ENCODE measurements around the gene RBM5.
A peak's percentile ranks its signal among the peaks of the same experiment; 100 is the strongest.

The RBM5 gene

GRCh38 chr3:50153782-50154475, 65.2 kb downstream of the RBM5 start:
- no peaks in the 10 kb centered on the region for H3F3A ChIP-seq (ENCODE audit: insufficient read depth, low read length)
- no peaks in the 10 kb centered on the region for H3K79me2 ChIP-seq (ENCODE audit: low read length)
- H3K36me3 ChIP-seq (replicated peaks; ENCODE audit: insufficient read depth, low read length): no peaks in the 10 kb centered on the region
- peak overlapping the region; percentile 98 for H3K4me2 ChIP-seq (ENCODE audit: low read depth, low read length)
- H3K27me3 ChIP-seq (replicated peaks; ENCODE audit: insufficient read depth, low read length): peaks cover 58% of the 10 kb centered on the region
- 0 out of 2 replicates have a peak, but pooled peaks cover 4% of the 10 kb centered on the region for H3K4me1 ChIP-seq (ENCODE audit: low read length)
- no peak overlapping the region for H3K9ac ChIP-seq (ENCODE audit: low read length)
- TF ChIP-seq EZH2phosphoT487 (IDR thresholded peaks at IDR 0.05; ENCODE audit: low read length): no peak
- TF ChIP-seq CTCF (IDR thresholded peaks at IDR 0.05; ENCODE audit: low read length): no peak
- no peak for TF ChIP-seq EZH2 (optimal IDR thresholded peaks at IDR 0.05; ENCODE audit: low read depth, low read length)
- DNase-seq: no peak
- H3K9me2 ChIP-seq (replicated peaks; ENCODE audit: insufficient read depth, low read length): no peaks in the 10 kb centered on the region
- no peak overlapping the region for H3K27ac ChIP-seq (ENCODE audit: low read length)
- H3K4me3 ChIP-seq (ENCODE audit: low read length): peak overlapping the region; percentile 62
- peak overlapping the region; percentile 69 for H2AFZ ChIP-seq (ENCODE audit: low read length)
- no peaks in the 10 kb centered on the region for H4K20me1 ChIP-seq (ENCODE audit: insufficient read depth, low read length)
- no peaks in the 10 kb centered on the region for H3K9me3 ChIP-seq (replicated peaks; ENCODE audit: insufficient read depth, low read length)

- Histone ChIP-seq H3K9ac (ENCODE audit: low read length) (no peak overlapping the region), H3K79me2 (ENCODE audit: low read length) (no peaks in the 10 kb centered on the region), H4K20me1 (ENCODE audit: insufficient read depth, low read length) (no peaks in the 10 kb centered on the region), H3K27me3 (replicated peaks; ENCODE audit: insufficient read depth, low read length) (peaks cover 63% of the 10 kb centered on the region), H3K4me3 (ENCODE audit: low read length) (peak overlapping the region; percentile 62), H3F3A (ENCODE audit: insufficient read depth, low read length) (no peaks in the 10 kb centered on the region), H3K9me3 (replicated peaks; ENCODE audit: insufficient read depth, low read length) (no peaks in the 10 kb centered on the region), H3K27ac (ENCODE audit: low read length) (no peak overlapping the region), H3K36me3 (replicated peaks; ENCODE audit: insufficient read depth, low read length) (no peaks in the 10 kb centered on the region), H2AFZ (ENCODE audit: low read length) (peak overlapping the region; percentile 69), H3K9me2 (replicated peaks; ENCODE audit: insufficient read depth, low read length) (no peaks in the 10 kb centered on the region), H3K4me2 (ENCODE audit: low read depth, low read length) (peak overlapping the region; percentile 98), H3K4me1 (ENCODE audit: low read length) (0 out of 2 replicates have a peak, but pooled peaks cover 4% of the 10 kb centered on the region)
- DNase-seq: no peak
- peak; percentile 30; the same call in 1 of the 2 replicates for TF ChIP-seq CTCF (IDR thresholded peaks at IDR 0.05; ENCODE audit: low read length)
- no peak for TF ChIP-seq EZH2phosphoT487 (IDR thresholded peaks at IDR 0.05; ENCODE audit: low read length)
- TF ChIP-seq EZH2 (optimal IDR thresholded peaks at IDR 0.05; ENCODE audit: low read depth, low read length): no peak
Measured at GRCh38 chr3:50154476-50154839, 65.7 kb downstream of the RBM5 start.

GRCh38 chr3:50154840-50155490, 66.2 kb downstream of the RBM5 start, which contains the start of gene SEMA3F:
TSS of gene SEMA3F (plus strand) at chr3:50155324. CDS start at chr3:50159623, 4,299 bp downstream.
- Histone ChIP-seq H3F3A (ENCODE audit: insufficient read depth, low read length) (no peaks in the 10 kb centered on the region), H3K4me3 (ENCODE audit: low read length) (peak within 1 kb of the TSS; percentile 62), H3K9me3 (replicated peaks; ENCODE audit: insufficient read depth, low read length) (no peaks in the 10 kb centered on the region), H3K9me2 (replicated peaks; ENCODE audit: insufficient read depth, low read length) (no peaks in the 10 kb centered on the region), H3K36me3 (replicated peaks; ENCODE audit: insufficient read depth, low read length) (no peaks in the 10 kb centered on the region), H4K20me1 (ENCODE audit: insufficient read depth, low read length) (no peaks in the 10 kb centered on the region), H2AFZ (ENCODE audit: low read length) (peak within 1 kb of the TSS; percentile 69), H3K27ac (ENCODE audit: low read length) (no peak within 1 kb of the TSS), H3K4me2 (ENCODE audit: low read depth, low read length) (peak within 1 kb of the TSS; percentile 98), H3K9ac (ENCODE audit: low read length) (no peak within 1 kb of the TSS), H3K27me3 (replicated peaks; ENCODE audit: insufficient read depth, low read length) (peaks cover 68% of the 10 kb centered on the region), H3K4me1 (ENCODE audit: low read length) (0 out of 2 replicates have a peak, but pooled peaks cover 4% of the 10 kb centered on the region), H3K79me2 (ENCODE audit: low read length) (no peaks in the 10 kb centered on the region)
- TF ChIP-seq EZH2phosphoT487 (IDR thresholded peaks at IDR 0.05; ENCODE audit: low read length): no peak
- TF ChIP-seq EZH2 (optimal IDR thresholded peaks at IDR 0.05; ENCODE audit: low read depth, low read length): no peak
- TF ChIP-seq CTCF (IDR thresholded peaks at IDR 0.05; ENCODE audit: low read length): no peak
- DNase-seq: peak; percentile 76
